SK-N-SH (cell line): ENCODE results near the gene LRP1. TPM values are rescaled to one million over a fixed set of nuclear protein-coding genes. Genes with fewer than 3 reads are reported as not detected.

Source experiments
- CTCF ChIA-PET: fragments of 300-600, 350-600 bp; formaldehyde crosslinking; extraction: SDS; loops from one replicate; lab custom pipeline; 2021; lab: Yijun Ruan, JAX
- POLR2A ChIA-PET: fragments of 350-600 bp; sonication (Branson Sonifier 250); formaldehyde crosslinking; extraction: SDS; loops from one replicate; lab custom pipeline; 2020; ENCODE audit warnings: antibody characterized with exemption, inconsistent platforms; lab: Yijun Ruan, JAX
- DNase-seq: peaks from one replicate; pipeline ENCODE4 v3.0.0; 2012
- H2AFZ ChIP-seq: fragments of 200-600 bp; sonication (generic); 2 replicates; pipeline ENCODE4 v1.8.1; 2016; ENCODE audit warnings: antibody characterized with exemption, mild to moderate bottlenecking, low read depth
- H3F3A ChIP-seq: fragments of 200-600 bp; sonication (generic); replicated peaks from 2 replicates; pipeline ENCODE3; 2016; ENCODE audit warnings: antibody characterized with exemption, mild to moderate bottlenecking; ENCODE audit not compliant: insufficient read depth
- H3K27ac ChIP-seq, 2 experiments: fragments of 200-500 bp in 1 of 2; fragments of 200-600 bp in 1 of 2; sonication (Bioruptor generic) in 1 of 2; sonication (generic), shearing (Covaris generic) in 1 of 2; 2 replicates each; pipeline versions ENCODE4 v1.5.1 to v1.6.1; 2014 to 2016; ENCODE audit warnings: low read depth in 2 of 2, inconsistent platforms in 1 of 2, low read length in 1 of 2, mild to moderate bottlenecking in 1 of 2, mixed read lengths in 1 of 2
- H3K27me3 ChIP-seq: fragments of 200-600 bp; sonication (generic), shearing (Covaris generic); 2 replicates; pipeline ENCODE4 v1.6.1; 2016; ENCODE audit warnings: mixed run types; ENCODE audit not compliant: insufficient read depth
- H3K36me3 ChIP-seq, 2 experiments: fragments of 200-500 bp in 1 of 2; fragments of 200-600 bp in 1 of 2; sonication (Bioruptor generic) in 1 of 2; sonication (generic) in 1 of 2; replicated peaks in 1 of 2; 2 replicates each; pipeline versions ENCODE3 to v1.5.1; 2014 to 2016; ENCODE audit warnings: low read length in 1 of 2, mild to moderate bottlenecking in 1 of 2; ENCODE audit not compliant: insufficient read depth in 2 of 2, control insufficient read depth in 1 of 2
- H3K4me1 ChIP-seq, 2 experiments: fragments of 200-500 bp in 1 of 2; fragments of 200-600 bp in 1 of 2; sonication (Bioruptor generic) in 1 of 2; sonication (generic), shearing (Covaris generic) in 1 of 2; 2 replicates each; pipeline versions ENCODE4 v1.5.1 to v1.6.1; 2014 to 2016; ENCODE audit warnings: low read depth in 1 of 2, low read length in 1 of 2, mixed run types in 1 of 2; ENCODE audit not compliant: insufficient read depth in 2 of 2, control insufficient read depth in 1 of 2
- H3K4me2 ChIP-seq: fragments of 200-600 bp; sonication (generic), shearing (Covaris generic); 2 replicates; pipeline ENCODE4 v1.6.1; 2017; ENCODE audit warnings: mixed run types
- H3K4me3 ChIP-seq, 2 experiments: fragments of 200-500 bp in 1 of 2; fragments of 200-600 bp in 1 of 2; sonication (Bioruptor generic) in 1 of 2; sonication (generic), shearing (Covaris generic) in 1 of 2; 2 replicates each; pipeline versions ENCODE4 v1.5.1 to v1.8.1; 2014 to 2016; ENCODE audit warnings: low read depth in 2 of 2, inconsistent platforms in 1 of 2, low read length in 1 of 2, mild to moderate bottlenecking in 1 of 2, mixed read lengths in 1 of 2, moderate library complexity in 1 of 2
- H3K79me2 ChIP-seq: fragments of 200-600 bp; sonication (generic); 2 replicates; pipeline ENCODE4 v1.8.1; 2017; ENCODE audit warnings: mild to moderate bottlenecking; ENCODE audit not compliant: insufficient read depth
- H3K9ac ChIP-seq: fragments of 200-600 bp; sonication (generic); 2 replicates; pipeline ENCODE4 v1.6.1; 2017; ENCODE audit warnings: mixed run types
- H3K9me2 ChIP-seq: fragments of 200-600 bp; sonication (generic); 2 replicates; pipeline ENCODE4 v1.6.1; 2017; ENCODE audit warnings: mixed run types
- H3K9me3 ChIP-seq: fragments of 200-600 bp; sonication (generic); 2 replicates; pipeline ENCODE4 v1.6.1; 2017; ENCODE audit warnings: mixed run types, mild to moderate bottlenecking, moderate library complexity
- H4K20me1 ChIP-seq: fragments of 200-600 bp; sonication (generic); 2 replicates; pipeline ENCODE4 v1.6.1; 2017; ENCODE audit warnings: mild to moderate bottlenecking, mixed run types; ENCODE audit not compliant: insufficient read depth
- CHD2 ChIP-seq: fragments of 150-350 bp; IDR thresholded peaks from 2 replicates; pipeline ENCODE4 v1.6.1; 2018; ENCODE audit warnings: low read length; ENCODE audit not compliant: partially characterized antibody
- EP300 ChIP-seq, 2 experiments: IDR thresholded peaks; 2 replicates each; pipeline versions ENCODE4 v1.4.0 to v1.6.1; 2012; ENCODE audit warnings: borderline replicate concordance in 1 of 2, low read depth in 1 of 2, low read length in 1 of 2
- EZH2phosphoT487 ChIP-seq: fragments of 200-600 bp; sonication (generic); IDR thresholded peaks from 2 replicates; pipeline ENCODE4 v1.6.1; 2017; ENCODE audit warnings: low read depth, mixed run types, mild to moderate bottlenecking, antibody characterized with exemption, moderate library complexity, borderline replicate concordance
- GATA2 ChIP-seq: sonication (generic); formaldehyde crosslinking; IDR thresholded peaks from 2 replicates; pipeline ENCODE4 v1.5.0; 2020; ENCODE audit warnings: mild to moderate bottlenecking, missing genetic modification reagents
- NFIC ChIP-seq: IDR thresholded peaks from 2 replicates; pipeline ENCODE4 v1.4.0; 2012; ENCODE audit warnings: borderline replicate concordance
- PBX3 ChIP-seq: IDR thresholded peaks from 2 replicates; pipeline ENCODE4; 2012
- REST ChIP-seq: IDR thresholded peaks from 2 replicates; pipeline ENCODE4 v1.6.1; 2012; ENCODE audit warnings: mild to moderate bottlenecking, low read depth, low read length, moderate library complexity
- SIN3A ChIP-seq: IDR thresholded peaks from 2 replicates; pipeline ENCODE4 v1.6.1; 2012; ENCODE audit warnings: low read depth, mild to moderate bottlenecking, low read length, moderate library complexity, borderline replicate concordance
- SMC3 ChIP-seq: IDR thresholded peaks from 2 replicates; pipeline ENCODE4 v1.6.1; 2012; ENCODE audit warnings: low read depth, low read length, improper control_type of control experiment
- TEAD4 ChIP-seq: IDR thresholded peaks from 2 replicates; pipeline ENCODE4 v1.4.0; 2012; ENCODE audit warnings: mild to moderate bottlenecking, borderline replicate concordance; ENCODE audit not compliant: insufficient read depth
- USF1 ChIP-seq: IDR thresholded peaks from 2 replicates; pipeline ENCODE4 v1.4.0; 2012; ENCODE audit warnings: low read depth, borderline replicate concordance
- ZBTB33 ChIP-seq: IDR thresholded peaks from 2 replicates; pipeline ENCODE4 v1.4.0; 2012; ENCODE audit warnings: low read depth, borderline replicate concordance
- WGBS: methylation state at CpG from one replicate; pipeline ENCODE4 v1.1.6; 2017; ENCODE audit warnings: low lambda C conversion rate; 5-methylcytosine and 5-hydroxymethylcytosine counted together
- polyA plus RNA-seq, 3 experiments: library from polyadenylated mRNA; depleted of rRNA; stranded (reverse); fragments of >200 nt; gene quantifications; 2 replicates each; pipeline ENCODE4 v1.2.3, GENCODE V29; 2012

LRP1 gene
- polyA plus RNA-seq, 1 of the 3 experiments (the other 2 are of a cell fraction), result 55.0 TPM

GRCh38 chr12:57092876-57093414 lies 35.3 kb upstream of the LRP1 start:
- no peaks in the 10 kb centered on the region for H3K9me2 ChIP-seq
- ChIA-PET POLR2A (interaction anchor here (0.6 kb wide), 1 partner anchor 565 kb away, joined by 3 read pairs; no protein-coding TSS in a partner anchor), CTCF (interaction anchor here (0.7 to 23.2 kb wide), 17 partner anchors 13 to 146 kb away, joined by 3 to 339 read pairs (median 4); partner anchors contain the start of genes NEMP1, STAT6 and TAC3)
- no peak overlapping the region for H3K4me3 ChIP-seq
- H3K36me3 ChIP-seq, result peaks cover 28 to 46% of the 10 kb centered on the region in 2 experiments
- H3K27ac ChIP-seq, result no peak overlapping the region
- no peaks in the 10 kb centered on the region for H3K27me3 ChIP-seq
- H3K4me2 ChIP-seq, result peak overlapping the region; percentile 89; the same call in 1 of the 2 replicates
- no peak overlapping the region for H2AFZ ChIP-seq
- DNase-seq, result no peak
- peaks cover 35% of the 10 kb centered on the region for H4K20me1 ChIP-seq
- H3K4me1 ChIP-seq, result peaks cover 9 to 25% of the 10 kb centered on the region in 2 experiments; a peak in 2 of 4 replicates
- H3K79me2 ChIP-seq, result peaks cover 39% of the 10 kb centered on the region
- WGBS, result 95% methylated on average over 4 of the region's 4 CpGs
- no peaks in the 10 kb centered on the region for H3K9me3 ChIP-seq
- H3K9ac ChIP-seq, result no peak overlapping the region
- TF ChIP-seq NFIC (no peak), USF1 (no peak), SIN3A (no peak), EP300 (IDR thresholded peaks at IDR 0.05; ENCODE audit: borderline replicate concordance in 1 of 2, low read depth in 1 of 2, low read length in 1 of 2) (no peak), CHD2 (no peak), EZH2phosphoT487 (no peak), SMC3 (no peak), REST (no peak), ZBTB33 (no peak), PBX3 (no peak), GATA2 (CRISPR knock-in tag) (no peak), TEAD4 (no peak)
- TF ChIP-seq, all 33 proteins: peak for 0
- peaks cover 11% of the 10 kb centered on the region for H3F3A ChIP-seq
